Measurements from ENCODE around the gene LIX1L. TPM values are rescaled to one million over a fixed set of nuclear protein-coding genes. Genes with fewer than 3 reads are reported as not detected.
A peak's percentile ranks its signal among the peaks of the same experiment; 100 is the strongest.

The LIX1L gene
- total and polyA plus RNA-seq, 11 donors: 7.0 to 31.5 (median 26.1) TPM

- H3K36me3 ChIP-seq: peaks cover 0 to 9% (median 0%) of the 10 kb centered on the region in 9 donors
- H3K27ac ChIP-seq: no peak overlapping the region
- H3K4me3 ChIP-seq: no peak overlapping the region
- H3K9me3 ChIP-seq: no peaks in the 10 kb centered on the region
- WGBS, 4 donors: 95 to 100% (median 98%) methylated on average over 1 of the region's 1 CpG
- peaks cover 3 to 27% (median 23%) of the 10 kb centered on the region in 12 donors for H3K4me1 ChIP-seq
- intact Hi-C loops (cut with DNase I): loop anchor here in 3 of 10 donors (5.0 to 10.0 kb wide), 2 partner anchors 117 to 119 kb away; no protein-coding TSS in a partner anchor
- TF ChIP-seq CTCF (IDR thresholded peaks at IDR 0.05): no peak
- no peak for TF ChIP-seq POLR2A (IDR thresholded peaks at IDR 0.05)
- no peaks in the 10 kb centered on the region for H3K27me3 ChIP-seq
- no peak for ATAC-seq
- DNase-seq: no peak
These were observed 62.3 kb downstream of the LIX1L start for GRCh38 chr1:145895471-145895870.

GRCh38 chr1:145893306-145894055, 64.3 kb downstream of the LIX1L start:
- ATAC-seq (no peak), DNase-seq (no peak)
- Histone ChIP-seq H3K27ac (peak overlapping the region in 10 of 12 donors; percentile 77 to 91 (median 83)), H3K27me3 (no peaks in the 10 kb centered on the region), H3K4me1 (peaks cover 3 to 29% (median 23%) of the 10 kb centered on the region in 12 donors), H3K36me3 (no peaks in the 10 kb centered on the region), H3K4me3 (no peak overlapping the region), H3K9me3 (no peaks in the 10 kb centered on the region)
- intact Hi-C loops (cut with DNase I): loop anchor here in 9 of 10 donors (2.0 to 10.0 kb wide), 6 partner anchors 15 to 121 kb away; partner anchors contain the start of gene ITGA10 (in 1 of the 9)
- WGBS, 4 donors: 91 to 94% (median 93%) methylated on average over 7 of the region's 7 CpGs
- TF ChIP-seq CTCF (IDR thresholded peaks at IDR 0.05) (no peak), POLR2A (IDR thresholded peaks at IDR 0.05) (no peak)

GRCh38 chr1:145892486-145893087, 65.2 kb downstream of the LIX1L start:
- Histone ChIP-seq H3K27ac (peak overlapping the region; percentile 77 to 91 (median 83)), H3K9me3 (no peaks in the 10 kb centered on the region), H3K4me1 (peaks cover 3 to 29% (median 23%) of the 10 kb centered on the region in 12 donors), H3K36me3 (no peaks in the 10 kb centered on the region), H3K27me3 (no peaks in the 10 kb centered on the region), H3K4me3 (peak overlapping the region in 2 of 12 donors; percentile 1 to 13)
- 32 to 41% (median 38%) methylated on average over 3 of the region's 3 CpGs for WGBS, 4 donors
- no peak for TF ChIP-seq CTCF (IDR thresholded peaks at IDR 0.05)
- TF ChIP-seq POLR2A (IDR thresholded peaks at IDR 0.05): no peak
- peak in 3 of 4 donors; percentile 15 to 17 (median 16) for ATAC-seq
- DNase-seq: no peak
- intact Hi-C loops (cut with DNase I): loop anchor here in 9 of 10 donors (1.0 to 10.0 kb wide), 7 partner anchors 16 to 122 kb away; partner anchors contain the start of gene ITGA10 (in 2 of the 9)
